Activated CD4-positive, alpha-beta memory T cell treated with anti-CD3 and anti-CD28 coated beads, Interleukin-2, amount 10 ng/mL, durations not matched to agents 7 days and 5 days (primary cell): ENCODE data around the gene TECTA. TPM values are rescaled to one million over a fixed set of nuclear protein-coding genes. Genes with fewer than 3 reads are reported as not detected.
"Not testable (repeated sequence)": the region's sequence is repeated elsewhere in the genome, so short reads cannot be mapped to it uniquely, and the experiment has no call there.

ENCODE experiments used
- CTCF ChIA-PET: fragments of 350-600 bp; sonication (Branson Sonifier 250); formaldehyde crosslinking; loops from one replicate; lab custom pipeline; 2021; ENCODE audit warnings: antibody characterized with exemption, inconsistent platforms; lab: Charles Lee
- POLR2A ChIA-PET: fragments of 350-600 bp; sonication (Branson Sonifier 250); formaldehyde crosslinking; loops from one replicate; lab custom pipeline; 2021; ENCODE audit warnings: antibody characterized with exemption; lab: Charles Lee
- DNase-seq: peaks from one replicate; pipeline ENCODE4 v3.0.0-alpha.2; 2020
- H3K27ac Mint-ChIP-seq: one replicate; pipeline ENCODE4 v1.8.0; 2021; ENCODE audit warnings: mild to moderate bottlenecking, mixed read lengths
- H3K27me3 Mint-ChIP-seq: one replicate; pipeline ENCODE4 v1.8.0; 2021; ENCODE audit warnings: mixed read lengths
- H3K36me3 Mint-ChIP-seq: one replicate; pipeline ENCODE4 v1.8.0; 2021; ENCODE audit warnings: low read depth, mixed read lengths
- H3K4me1 Mint-ChIP-seq: one replicate; pipeline ENCODE4 v1.8.0; 2021; ENCODE audit warnings: mixed read lengths
- H3K4me3 Mint-ChIP-seq: one replicate; pipeline ENCODE4 v1.8.0; 2021; ENCODE audit warnings: mild to moderate bottlenecking, mixed read lengths
- H3K9me3 Mint-ChIP-seq: one replicate; pipeline ENCODE4 v1.8.0; 2021; ENCODE audit warnings: mixed read lengths
- total RNA-seq, 2 experiments: library from RNA; stranded (reverse); gene quantifications; one replicate each; pipeline ENCODE4 v1.2.3, GENCODE V29; 2021

Gene TECTA
- total RNA-seq, 2 experiments from 2014 or later: 0.10 to 0.20 TPM

DNA sequence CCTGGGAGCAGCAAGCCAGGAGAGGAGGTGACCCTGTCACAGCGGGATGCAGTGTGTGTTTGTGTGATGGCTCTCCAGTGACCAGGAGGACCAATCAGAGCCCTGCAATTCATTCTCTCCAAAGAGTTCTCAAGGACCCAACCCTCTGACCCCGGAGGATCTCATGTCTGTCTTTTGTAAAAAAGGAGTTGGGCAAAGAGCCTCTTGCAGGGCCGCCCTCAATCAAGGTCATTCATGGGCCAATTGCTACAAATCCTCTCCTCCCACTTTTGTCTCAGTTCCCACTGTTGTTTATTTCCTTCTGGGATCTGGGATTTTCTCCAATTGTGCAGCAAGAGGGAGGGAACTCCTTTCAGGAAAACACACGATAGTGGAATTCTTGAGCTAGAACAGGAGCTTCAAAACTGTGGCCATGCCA is 4.0 kb downstream of the TECTA start:
- no peaks in the 10 kb centered on the region for H3K36me3 Mint-ChIP-seq
- H3K4me1 Mint-ChIP-seq: no peaks in the 10 kb centered on the region
- H3K4me3 Mint-ChIP-seq: no peak overlapping the region
- H3K27me3 Mint-ChIP-seq: peaks cover 3% of the 10 kb centered on the region
- no peak overlapping the region for H3K27ac Mint-ChIP-seq
- H3K9me3 Mint-ChIP-seq: no peaks in the 10 kb centered on the region
- ChIA-PET CTCF (interaction anchor here (1.3 kb wide), 1 partner anchor 89 kb away, joined by 3 read pairs; no protein-coding TSS in a partner anchor), POLR2A (no interaction called here)
- DNase-seq: no peak

DNA sequence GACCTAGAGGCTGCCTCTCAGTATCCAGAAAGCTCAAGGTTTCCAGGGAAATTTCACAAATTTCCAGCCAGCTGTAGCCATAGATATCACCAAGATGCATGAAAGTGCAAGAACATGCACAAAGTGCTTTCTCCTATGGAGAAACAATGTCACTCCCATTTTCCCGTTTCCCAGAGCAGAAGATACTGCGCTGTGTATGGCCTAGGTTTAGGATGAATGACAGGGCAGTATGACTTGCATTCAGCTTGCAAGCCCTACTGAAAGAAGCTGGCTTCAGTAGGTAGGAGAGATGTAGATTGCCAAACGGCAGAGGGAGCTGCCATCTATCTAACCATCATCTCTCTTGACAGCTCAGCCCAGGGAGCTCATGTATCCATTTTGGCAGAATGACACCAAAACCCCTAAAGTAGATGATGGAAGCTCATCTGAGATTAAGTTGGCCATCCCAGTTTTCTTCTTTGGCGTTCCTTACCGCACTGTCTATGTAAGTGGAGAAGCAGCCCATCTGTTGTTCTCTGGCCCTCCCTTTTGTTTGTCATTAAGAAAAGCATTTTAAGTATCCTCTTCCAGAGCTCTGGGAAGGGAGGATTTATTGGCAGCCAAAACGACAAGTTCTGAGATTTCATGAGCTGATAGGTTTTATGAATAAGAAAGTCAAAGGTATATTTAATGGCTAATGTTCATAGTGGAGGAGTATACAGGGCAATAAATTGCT is 4.6 kb downstream of the TECTA start:
- CTCF ChIA-PET: interaction anchor here (1.2 to 1.3 kb wide), 2 partner anchors 82 to 88 kb away, joined by 3 read pairs; partner anchors contain the start of gene TBCEL
- no peaks in the 10 kb centered on the region for H3K4me1 Mint-ChIP-seq
- H3K9me3 Mint-ChIP-seq: no peaks in the 10 kb centered on the region

DNA sequence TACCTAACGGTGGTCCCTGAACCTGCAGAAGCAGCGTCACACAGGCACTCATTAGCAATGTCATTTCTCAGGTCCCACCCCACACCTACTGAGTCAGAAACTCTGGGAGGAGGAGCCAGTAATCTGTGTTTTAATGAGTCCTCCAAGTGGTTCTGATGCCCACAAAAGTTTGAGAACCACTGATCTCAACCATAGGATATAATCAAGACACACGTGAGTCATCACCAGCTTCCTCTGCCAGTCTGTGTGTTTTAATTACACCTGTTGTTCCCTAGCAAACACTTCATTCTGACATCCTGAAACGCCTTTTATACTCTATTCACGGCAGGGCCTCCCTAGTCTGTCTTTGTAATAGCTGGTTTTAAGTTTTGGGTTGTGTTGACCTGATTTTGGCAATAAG is 5.8 kb downstream of the TECTA start:
- H3K4me1 Mint-ChIP-seq: no peaks in the 10 kb centered on the region
- ChIA-PET CTCF (interaction anchor here (1.2 kb wide), 1 partner anchor 83 kb away, joined by 3 read pairs; the partner anchor contains the start of gene TBCEL), POLR2A (no interaction called here)
- no peak overlapping the region for H3K27ac Mint-ChIP-seq
- peaks cover 11% of the 10 kb centered on the region for H3K27me3 Mint-ChIP-seq
- DNase-seq: no peak
- H3K36me3 Mint-ChIP-seq: no peaks in the 10 kb centered on the region
- no peaks in the 10 kb centered on the region for H3K9me3 Mint-ChIP-seq
- no peak overlapping the region for H3K4me3 Mint-ChIP-seq

More for the DNA sequence above, 4.6 kb downstream of the TECTA start:
- Mint-ChIP-seq H3K4me3 (no peak overlapping the region), H3K27ac (no peak overlapping the region), H3K27me3 (peaks cover 5% of the 10 kb centered on the region), H3K36me3 (no peaks in the 10 kb centered on the region)
- DNase-seq: no peak
- POLR2A ChIA-PET: no interaction called here

DNA sequence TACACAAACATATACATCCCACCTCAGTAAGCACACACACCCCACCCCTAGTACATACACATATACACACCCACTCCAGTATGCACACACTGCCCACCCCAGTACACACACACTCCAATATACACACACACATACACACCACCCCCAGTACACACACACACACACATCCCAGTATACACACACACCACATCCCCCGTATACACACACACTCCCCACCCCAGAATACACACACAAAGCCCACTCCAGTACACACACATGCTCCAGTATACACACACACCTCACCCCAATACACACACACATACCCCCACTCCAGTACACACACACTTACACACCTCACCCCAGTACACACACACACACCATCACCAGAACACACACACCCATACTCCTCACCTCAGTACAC is 7.4 kb downstream of the TECTA start:
- CTCF ChIA-PET: no interaction called here

DNA sequence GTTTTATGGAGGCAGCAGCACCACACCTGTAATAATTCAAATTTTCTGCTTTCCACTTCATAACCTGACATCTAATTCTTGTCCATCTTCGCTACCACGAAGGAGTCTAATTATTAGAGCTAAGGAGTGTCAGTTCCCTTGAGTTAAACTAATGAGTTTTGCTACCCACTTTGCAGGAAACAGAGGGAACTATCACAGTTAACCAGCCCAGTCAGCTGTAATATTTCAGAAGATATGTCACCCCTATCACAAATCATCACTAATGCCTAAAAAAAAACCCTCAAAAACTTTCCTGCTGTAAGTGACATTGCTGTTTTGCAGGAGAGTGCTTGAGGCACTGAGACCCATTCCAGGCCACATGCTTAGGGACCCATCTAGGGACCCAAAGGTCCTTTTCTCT is 8.4 kb downstream of the TECTA start:
- DNase-seq: no peak
- Mint-ChIP-seq H3K9me3 (no peaks in the 10 kb centered on the region), H3K4me1 (no peaks in the 10 kb centered on the region), H3K4me3 (no peak overlapping the region), H3K27me3 (peaks cover 23% of the 10 kb centered on the region), H3K36me3 (no peaks in the 10 kb centered on the region), H3K27ac (no peak overlapping the region)
- CTCF ChIA-PET: no interaction called here
- POLR2A ChIA-PET: no interaction called here

More for the DNA sequence above, 7.4 kb downstream of the TECTA start:
- Mint-ChIP-seq H3K9me3 (no peaks in the 10 kb centered on the region), H3K27ac (no peak overlapping the region), H3K4me3 (no peak overlapping the region), H3K27me3 (peaks cover 19% of the 10 kb centered on the region), H3K36me3 (no peaks in the 10 kb centered on the region), H3K4me1 (no peaks in the 10 kb centered on the region)
- POLR2A ChIA-PET: no interaction called here
- DNase-seq: no peak

DNA sequence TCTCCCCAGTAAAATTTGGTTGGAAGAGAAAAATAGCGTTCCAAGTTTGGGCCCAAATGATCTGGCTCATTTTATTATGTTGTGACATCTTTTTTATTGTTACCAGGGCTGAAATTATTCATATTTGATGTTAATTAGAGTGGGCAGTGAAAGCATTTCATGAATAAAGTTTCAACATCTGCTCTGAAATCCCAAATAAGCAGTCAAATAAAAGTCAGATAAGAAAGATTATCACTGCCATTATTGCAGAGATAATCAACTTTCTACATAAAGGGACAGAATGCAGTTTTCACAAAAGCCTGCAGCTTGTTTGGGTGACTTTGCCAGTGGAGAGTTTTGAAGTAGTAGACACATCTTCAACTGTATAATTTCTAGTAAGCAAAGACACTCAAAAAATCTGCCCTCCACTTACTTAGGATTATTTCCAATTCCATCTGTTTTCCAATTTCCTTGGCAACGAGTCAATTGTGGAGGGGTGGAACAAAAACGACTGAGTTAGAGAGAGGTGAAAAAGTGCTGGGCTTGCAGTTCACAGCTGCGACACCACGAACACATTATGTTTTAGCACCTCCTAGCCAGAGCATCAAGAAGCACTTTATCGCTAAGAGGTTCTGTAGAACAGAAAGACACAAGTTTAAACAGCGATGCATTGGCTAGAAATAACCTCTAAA is 9.0 kb downstream of the TECTA start:
- Mint-ChIP-seq H3K36me3 (no peaks in the 10 kb centered on the region), H3K9me3 (no peaks in the 10 kb centered on the region), H3K27me3 (peaks cover 23% of the 10 kb centered on the region), H3K4me1 (no peaks in the 10 kb centered on the region), H3K4me3 (no peak overlapping the region), H3K27ac (no peak overlapping the region)
- ChIA-PET POLR2A (no interaction called here), CTCF (interaction anchor here (1.0 kb wide), 1 partner anchor 43 kb away, joined by 3 read pairs; no protein-coding TSS in a partner anchor)
- no peak for DNase-seq

DNA sequence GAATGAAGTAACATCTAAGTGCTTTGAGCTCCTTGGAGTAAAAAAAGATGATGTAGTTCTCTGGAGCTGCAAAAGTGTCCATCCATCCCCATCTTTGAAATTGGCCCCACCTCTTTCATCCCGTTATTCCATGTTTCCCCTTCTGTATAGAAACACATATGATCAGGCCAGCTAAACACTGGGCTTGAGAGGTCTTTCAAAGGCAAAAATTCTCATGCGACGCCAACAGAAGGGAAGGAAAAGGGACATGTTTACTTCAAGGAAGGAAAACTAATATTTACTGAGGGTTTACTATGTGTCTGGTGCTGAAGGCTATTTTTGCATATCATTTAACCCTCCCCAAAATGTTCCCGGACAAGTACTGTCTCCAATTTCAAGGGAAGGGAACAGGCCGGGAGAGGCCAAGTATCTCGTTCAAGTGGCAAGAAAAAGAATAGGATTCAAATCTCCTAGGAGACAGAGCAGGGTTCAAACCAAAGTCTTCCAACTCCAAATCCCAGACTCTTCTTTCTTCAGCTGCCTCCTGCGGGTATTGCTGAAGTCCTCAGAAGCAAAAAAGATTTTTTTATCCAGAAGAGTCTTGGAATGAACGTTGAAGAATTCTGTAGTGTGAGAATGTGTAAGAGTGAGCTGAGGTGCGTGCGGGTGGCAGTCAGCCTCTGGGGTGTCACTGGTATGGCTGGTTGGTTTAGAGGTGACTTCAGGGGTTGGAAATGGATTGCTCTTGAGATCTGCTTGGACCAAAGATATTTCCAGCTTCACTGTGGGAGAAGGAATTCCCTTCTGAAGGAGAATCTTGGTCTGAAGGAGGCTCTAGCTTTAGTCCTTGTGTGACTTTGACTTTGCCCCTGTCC is 10.1 kb downstream of the TECTA start:
- Mint-ChIP-seq H3K27ac (no peak overlapping the region), H3K9me3 (no peaks in the 10 kb centered on the region), H3K4me1 (no peaks in the 10 kb centered on the region), H3K4me3 (no peak overlapping the region), H3K36me3 (no peaks in the 10 kb centered on the region), H3K27me3 (peaks cover 23% of the 10 kb centered on the region)
- CTCF ChIA-PET: interaction anchor here (1.0 to 1.2 kb wide), 4 partner anchors 28 to 181 kb away, joined by 3 to 4 read pairs (median 3); no protein-coding TSS in a partner anchor
- POLR2A ChIA-PET: no interaction called here
- DNase-seq: no peak

DNA sequence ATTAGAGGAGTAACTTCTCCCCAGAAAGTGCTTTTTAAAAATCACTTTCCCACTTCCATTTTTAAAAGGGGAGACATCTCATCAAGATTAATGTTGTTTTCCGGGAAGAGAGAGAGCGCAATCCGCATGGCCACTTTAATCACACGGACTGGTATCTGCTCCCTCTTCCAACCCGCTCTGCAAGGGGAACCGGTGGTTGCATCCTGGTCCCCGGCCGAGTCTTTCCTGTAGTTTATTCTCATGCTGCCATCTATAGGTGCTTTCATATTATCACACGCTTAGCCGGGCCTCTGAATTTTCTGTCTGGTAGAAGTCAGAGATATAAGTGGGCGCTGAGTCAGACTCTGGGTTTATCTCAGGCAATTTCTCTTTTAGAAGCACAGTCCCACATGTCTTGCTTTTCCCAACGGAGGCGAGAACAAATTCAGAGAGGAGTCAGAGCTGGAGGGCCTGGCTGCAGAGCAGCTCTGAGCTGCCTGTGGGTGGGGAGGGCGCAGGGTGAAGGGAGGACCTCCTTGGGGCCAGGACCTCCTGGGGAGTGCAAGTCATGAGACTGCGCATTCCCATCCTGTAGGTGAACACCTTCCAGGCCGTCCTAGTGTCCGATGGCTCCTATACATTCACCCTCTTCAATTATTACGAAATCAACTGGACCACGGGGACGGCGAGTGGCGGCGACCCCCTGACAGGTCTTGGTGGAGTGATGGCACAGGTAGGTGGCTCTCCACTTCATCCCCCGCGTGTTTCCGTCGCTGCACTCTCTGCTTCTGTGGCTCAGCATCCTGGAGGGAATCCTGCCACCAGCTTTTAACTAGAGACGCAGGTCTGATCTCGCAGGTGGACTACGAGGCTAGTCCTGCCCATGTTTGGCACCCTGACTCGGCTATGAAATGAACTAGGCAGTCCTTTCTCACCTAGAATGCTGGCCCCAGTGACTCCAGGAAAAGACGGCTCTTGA is 11.7 kb downstream of the TECTA start:
- Mint-ChIP-seq H3K27me3 (peaks cover 23% of the 10 kb centered on the region), H3K9me3 (no peaks in the 10 kb centered on the region), H3K27ac (no peak overlapping the region), H3K4me1 (no peaks in the 10 kb centered on the region), H3K36me3 (no peaks in the 10 kb centered on the region), H3K4me3 (no peak overlapping the region)
- ChIA-PET POLR2A (no interaction called here), CTCF (interaction anchor here (1.0 to 1.3 kb wide), 3 partner anchors 160 to 428 kb away, joined by 3 to 4 read pairs (median 4); no protein-coding TSS in a partner anchor)
- DNase-seq: peak; percentile 36

DNA sequence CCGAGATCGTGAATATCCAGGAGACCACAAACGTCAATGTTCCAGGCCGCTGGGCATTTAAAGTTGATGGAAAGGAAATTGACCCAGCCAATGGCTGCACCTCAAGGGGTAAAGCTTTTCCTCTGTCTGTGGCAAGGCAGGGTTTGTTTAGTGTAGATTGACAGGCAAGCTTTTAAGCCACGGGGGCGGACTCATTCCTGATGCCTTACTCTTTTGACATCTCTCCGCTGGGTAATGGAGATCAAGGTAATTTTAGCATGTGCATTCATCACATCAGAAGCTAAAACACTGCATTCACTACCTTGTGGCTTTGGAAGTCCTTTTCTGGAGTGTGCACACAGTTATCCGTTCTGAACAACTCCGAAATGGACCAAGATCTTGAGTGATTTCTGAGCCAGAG is 12.6 kb downstream of the TECTA start:
- Mint-ChIP-seq H3K4me1 (no peaks in the 10 kb centered on the region), H3K27ac (no peak overlapping the region), H3K36me3 (no peaks in the 10 kb centered on the region), H3K4me3 (no peak overlapping the region), H3K27me3 (peaks cover 23% of the 10 kb centered on the region), H3K9me3 (no peaks in the 10 kb centered on the region)
- POLR2A ChIA-PET: no interaction called here
- CTCF ChIA-PET: interaction anchor here (1.0 to 1.3 kb wide), 2 partner anchors 161 to 429 kb away, joined by 3 to 4 read pairs; no protein-coding TSS in a partner anchor
- DNase-seq: no peak

DNA sequence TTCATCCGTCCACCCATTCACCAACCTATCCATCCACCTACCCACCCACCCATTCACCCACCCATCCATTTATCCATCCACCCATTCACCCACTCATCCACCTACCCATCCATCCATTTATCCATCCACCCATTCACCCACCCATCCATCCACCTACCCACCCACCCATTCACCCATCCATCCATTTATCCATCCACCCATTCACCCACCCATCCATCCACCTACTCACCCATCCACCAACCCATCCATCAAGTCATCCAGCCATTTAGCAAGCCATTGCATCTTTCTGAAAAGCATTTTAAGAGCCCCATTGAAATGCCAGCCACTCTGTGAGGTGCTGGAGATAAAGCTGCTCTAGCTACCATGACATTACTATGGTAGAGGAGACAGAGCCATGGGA is 14.0 kb downstream of the TECTA start:
- H3K36me3 Mint-ChIP-seq, DNase-seq, POLR2A ChIA-PET, H3K27ac Mint-ChIP-seq, H3K4me3 Mint-ChIP-seq, CTCF ChIA-PET, H3K4me1 Mint-ChIP-seq, H3K9me3 Mint-ChIP-seq: not testable (repeated sequence)
- peaks cover 23% of the 10 kb centered on the region for H3K27me3 Mint-ChIP-seq

DNA sequence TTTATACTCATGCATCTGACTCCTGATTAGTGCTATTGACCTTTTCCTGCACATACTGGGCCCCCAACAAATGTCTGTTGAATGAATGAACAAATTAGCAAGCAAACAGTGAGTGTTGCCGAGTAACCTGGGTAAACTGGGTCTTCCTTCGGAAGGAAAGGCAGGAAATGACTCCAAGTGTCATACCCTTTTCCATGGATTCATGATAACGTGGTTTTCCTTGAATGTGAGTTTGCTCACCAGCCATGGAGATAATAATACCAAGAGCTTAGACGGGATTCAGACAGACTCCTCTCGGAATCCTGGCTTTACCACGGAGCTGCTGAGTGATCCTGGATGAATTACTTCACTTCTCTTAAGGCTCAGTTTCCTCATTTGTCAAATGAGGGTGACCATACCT is 16.7 kb downstream of the TECTA start:
- DNase-seq: no peak
- Mint-ChIP-seq H3K4me1 (no peaks in the 10 kb centered on the region), H3K4me3 (no peak overlapping the region), H3K9me3 (peaks cover 7% of the 10 kb centered on the region), H3K27ac (no peak overlapping the region), H3K27me3 (peaks cover 4% of the 10 kb centered on the region), H3K36me3 (no peaks in the 10 kb centered on the region)
- ChIA-PET POLR2A (no interaction called here), CTCF (no interaction called here)

DNA sequence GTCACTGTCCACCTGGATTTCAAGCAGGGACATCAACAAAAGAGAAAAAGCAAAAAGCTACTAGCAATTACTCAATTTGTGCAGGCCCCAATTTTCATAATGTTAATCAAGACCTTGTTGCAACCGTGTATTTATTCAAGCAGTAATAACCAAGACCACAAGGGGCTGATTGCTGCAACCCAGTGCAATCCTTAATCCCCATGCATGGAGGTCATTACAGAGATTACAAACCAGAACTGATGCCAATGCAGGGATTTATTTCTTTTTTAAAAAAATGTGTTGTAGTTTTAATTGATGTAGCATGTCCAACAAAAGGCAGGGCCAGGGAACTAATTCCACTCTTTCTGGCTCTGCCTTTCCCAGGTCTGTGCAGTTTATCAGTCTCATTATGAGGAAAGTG is 18.4 kb downstream of the TECTA start:
- DNase-seq: no peak
- no peak overlapping the region for H3K4me3 Mint-ChIP-seq
- H3K4me1 Mint-ChIP-seq: no peaks in the 10 kb centered on the region

More for the DNA sequence above, 18.4 kb downstream of the TECTA start:
- H3K9me3 Mint-ChIP-seq: peaks cover 7% of the 10 kb centered on the region
- peaks cover 6% of the 10 kb centered on the region for H3K27me3 Mint-ChIP-seq
- ChIA-PET CTCF (no interaction called here), POLR2A (no interaction called here)
- no peaks in the 10 kb centered on the region for H3K36me3 Mint-ChIP-seq
- H3K27ac Mint-ChIP-seq: no peak overlapping the region
